Inflammatory macrophage (primary cell): ENCODE results near the gene GPR135.

Experiments
- DNase-seq, 2 donors: peaks; one replicate each; pipeline ENCODE4 v3.0.0-alpha.2; 2020 to 2022

Gene GPR135

GRCh38 chr14:59419303-59419702, 45.9 kb downstream of the GPR135 start:
- DNase-seq, result no peak

GRCh38 chr14:59417311-59417710, 47.9 kb downstream of the GPR135 start:
- no peak for DNase-seq

- no peak for DNase-seq
Observed at GRCh38 chr14:59415836-59416602, 49.2 kb downstream of the GPR135 start.
